T-helper 22 cell (primary cell): ENCODE results near the gene BRINP1.

ENCODE experiments used
- DNase-seq: peaks from one replicate; pipeline ENCODE4 v3.0.0-alpha.2; 2020; ENCODE audit warnings: low read depth

The BRINP1 gene

GRCh38 chr9:119278171-119278570, 91.1 kb downstream of the BRINP1 start:
- no peak for DNase-seq

GRCh38 chr9:119273984-119274665, 95.1 kb downstream of the BRINP1 start:
- DNase-seq, result no peak

- no peak for DNase-seq
Measured at GRCh38 chr9:119273325-119273904, 95.8 kb downstream of the BRINP1 start.

GRCh38 chr9:119272500-119273211, 96.6 kb downstream of the BRINP1 start:
- no peak for DNase-seq

GRCh38 chr9:119268985-119269384, 100.2 kb downstream of the BRINP1 start:
- no peak for DNase-seq

DNA sequence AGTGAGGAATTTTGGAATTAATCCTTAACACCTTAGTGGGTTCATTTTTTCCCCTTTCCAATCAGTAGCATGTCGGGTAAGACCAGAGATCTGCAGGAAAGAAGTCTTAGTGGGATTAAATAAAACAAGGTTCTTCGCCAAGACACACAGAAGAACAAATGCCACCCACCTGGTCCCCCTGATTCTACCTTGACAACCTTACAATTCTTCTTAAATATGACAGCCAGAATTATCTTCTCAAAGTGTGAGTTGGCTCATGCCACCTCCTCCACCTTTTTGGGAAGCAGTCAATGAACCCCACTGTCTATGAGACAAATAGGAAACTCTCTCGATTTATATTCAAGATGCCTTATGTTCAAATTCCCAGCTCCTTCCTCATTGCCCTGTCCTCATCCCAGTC, 105.1 kb downstream of the BRINP1 start:
- no peak for DNase-seq

DNA sequence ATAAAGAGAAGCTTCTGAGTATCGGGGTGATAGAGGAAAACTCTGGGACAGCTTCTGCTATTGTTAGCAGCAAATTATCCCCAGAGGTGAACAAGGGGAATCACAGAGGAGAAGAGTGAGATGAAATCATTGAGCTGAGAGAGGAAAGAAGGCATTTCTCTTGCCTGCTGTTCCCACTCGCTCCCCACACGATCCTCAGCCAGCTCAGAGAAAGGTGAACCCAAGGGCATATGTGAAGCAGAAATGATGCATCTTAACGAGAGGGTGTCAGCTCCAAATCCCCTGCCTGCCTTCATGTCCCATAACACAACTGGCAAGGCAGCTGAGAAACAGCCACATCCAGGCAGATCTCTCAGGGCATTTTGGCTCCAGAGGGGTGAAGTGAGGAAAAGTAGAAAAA, 111.6 kb downstream of the BRINP1 start:
- no peak for DNase-seq

- no peak for DNase-seq
Measured at GRCh38 chr9:119255116-119255515, 114.1 kb downstream of the BRINP1 start.

- no peak for DNase-seq
Measured at GRCh38 chr9:119252671-119253299, 116.5 kb downstream of the BRINP1 start.

DNA sequence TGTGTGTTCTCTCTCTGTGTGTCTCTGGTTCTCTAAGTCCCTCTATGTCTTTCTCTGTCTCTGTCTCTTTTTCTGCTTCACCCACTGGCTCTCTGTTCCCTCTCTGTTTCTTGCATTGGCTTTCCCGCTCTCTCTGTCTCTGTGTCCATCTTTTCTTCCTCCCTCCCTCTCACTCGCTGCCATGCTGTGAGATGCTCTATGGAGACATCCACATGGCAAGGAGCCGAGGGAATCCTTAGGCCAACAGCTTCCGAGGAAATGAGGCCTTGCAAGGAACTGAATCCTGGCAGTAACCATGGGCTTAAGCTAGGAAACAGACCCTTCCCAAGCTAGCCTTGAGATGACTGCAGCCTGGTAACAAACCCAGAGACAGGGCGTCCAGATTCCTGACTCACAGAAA, 117.3 kb downstream of the BRINP1 start:
- no peak for DNase-seq

DNA sequence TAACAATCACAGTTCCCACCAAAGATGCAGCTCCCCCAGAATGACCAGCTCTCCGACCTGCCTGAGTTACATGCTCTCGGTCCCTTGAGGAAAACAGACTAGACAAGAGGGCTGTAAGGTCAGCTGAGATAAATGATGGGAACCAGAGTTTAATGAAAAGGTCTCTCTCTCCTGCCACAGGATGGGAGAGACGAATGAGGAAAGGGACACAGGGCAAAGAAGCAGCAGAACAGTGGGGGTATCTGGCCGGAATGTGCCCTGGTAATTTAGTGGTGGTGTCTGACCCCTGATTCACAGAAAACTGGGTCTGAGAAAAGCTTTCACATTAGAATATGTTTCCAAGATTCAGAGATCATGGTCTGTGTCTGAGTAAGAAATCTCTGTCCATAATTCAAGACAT, 118.5 kb downstream of the BRINP1 start:
- no peak for DNase-seq

- no peak for DNase-seq
Measured at GRCh38 chr9:119240546-119240945, 128.7 kb downstream of the BRINP1 start.

DNA sequence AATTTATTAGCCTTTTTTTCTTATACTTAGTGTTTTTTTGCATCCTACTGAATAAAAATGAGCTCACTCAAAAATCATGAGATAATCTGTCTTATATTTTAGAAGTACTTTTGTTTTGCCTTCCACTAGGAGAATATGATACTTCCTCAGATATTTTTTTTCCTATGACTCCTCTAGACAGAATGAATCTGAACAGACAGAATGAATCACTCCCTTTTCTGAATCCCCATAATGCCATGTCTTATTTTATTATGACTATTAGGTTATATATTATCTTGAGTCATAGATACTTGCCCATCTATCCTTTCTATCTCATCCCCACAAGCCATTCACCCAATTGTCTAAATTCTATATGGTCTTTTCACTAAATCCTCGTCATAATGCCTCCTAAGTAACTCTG, 134.6 kb downstream of the BRINP1 start:
- DNase-seq, result no peak

- DNase-seq, result no peak
Measured at GRCh38 chr9:119227422-119227821, 141.8 kb downstream of the BRINP1 start.

- DNase-seq, result no peak
Measured at GRCh38 chr9:119224431-119224830, 144.8 kb downstream of the BRINP1 start.

DNA sequence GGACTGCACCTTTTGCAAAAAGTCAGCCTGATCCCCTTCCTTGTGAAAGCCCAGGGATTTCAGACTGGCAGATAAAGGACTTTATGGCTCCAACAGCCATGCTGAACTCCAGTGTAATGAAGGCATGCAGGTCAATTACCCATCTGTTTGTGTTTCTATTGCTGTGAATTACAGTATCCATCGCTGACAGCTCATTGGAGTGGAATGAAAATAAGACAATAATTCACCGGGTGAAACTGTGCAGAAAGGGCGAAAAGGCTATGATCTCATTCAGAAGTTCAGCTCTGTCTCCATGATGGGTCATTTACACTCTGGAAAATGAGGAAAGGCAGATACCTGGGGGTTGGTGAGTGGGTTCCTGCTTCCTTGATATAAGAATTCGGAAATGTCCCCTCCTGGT, 148.0 kb downstream of the BRINP1 start:
- no peak for DNase-seq

- DNase-seq, result no peak
Measured at GRCh38 chr9:119218293-119218692, 150.9 kb downstream of the BRINP1 start.

- DNase-seq, result no peak
Measured at GRCh38 chr9:119216651-119217331, 152.4 kb downstream of the BRINP1 start.

DNA sequence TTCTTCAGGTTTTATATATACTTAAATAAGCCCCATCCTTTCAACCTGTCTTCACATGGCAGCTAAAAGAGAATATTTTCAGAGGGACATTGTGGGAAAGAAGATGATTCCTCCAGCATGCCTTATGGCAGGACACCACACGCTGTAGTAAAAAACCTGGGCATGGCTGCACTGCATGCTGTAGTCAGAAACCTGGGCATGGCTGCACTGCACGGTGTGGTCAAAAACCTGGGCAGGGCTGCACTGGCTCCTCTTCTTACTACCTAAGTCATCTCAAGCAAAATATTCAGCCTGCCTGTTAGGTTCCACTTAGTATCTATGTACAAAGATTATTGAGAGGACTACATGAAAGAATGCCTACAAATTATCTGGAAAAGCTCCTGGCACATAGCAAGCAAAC, 153.6 kb downstream of the BRINP1 start:
- no peak for DNase-seq

- DNase-seq, result no peak
Measured at GRCh38 chr9:119213471-119213870, 155.8 kb downstream of the BRINP1 start.

- no peak for DNase-seq
Measured at GRCh38 chr9:119197893-119198607, 171.2 kb downstream of the BRINP1 start.

DNA sequence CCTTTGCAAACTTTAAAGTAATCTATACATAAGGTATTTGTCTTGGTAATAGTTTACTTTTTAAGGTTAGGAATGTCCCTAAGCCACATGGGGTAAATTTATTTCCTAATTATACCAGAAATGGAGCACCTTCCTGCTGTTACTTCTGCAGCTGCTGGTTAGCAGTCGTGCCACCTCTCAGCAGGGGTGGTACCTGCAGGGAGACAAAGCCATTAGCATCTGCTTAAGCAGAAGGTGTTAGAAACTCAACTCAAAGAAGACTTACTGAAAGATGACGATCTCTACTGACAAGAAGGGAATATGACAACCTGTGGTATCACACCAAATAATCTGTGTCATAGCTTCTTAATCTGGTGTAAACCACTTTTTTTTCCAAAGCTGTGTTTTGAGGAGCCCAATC, 173.7 kb downstream of the BRINP1 start:
- DNase-seq, result no peak
